SK-N-SH (cell line): ENCODE results near the gene CCDC187. TPM values are rescaled to one million over a fixed set of nuclear protein-coding genes. Genes with fewer than 3 reads are reported as not detected.
A peak's percentile ranks its signal among the peaks of the same experiment; 100 is the strongest.
"Not testable (repeated sequence)": the region's sequence is repeated elsewhere in the genome, so short reads cannot be mapped to it uniquely, and the experiment has no call there.

Experiments used
- CTCF ChIA-PET: fragments of 300-600, 350-600 bp; formaldehyde crosslinking; extraction: SDS; loops from one replicate; lab custom pipeline; 2021; lab: Yijun Ruan, JAX
- POLR2A ChIA-PET: fragments of 350-600 bp; sonication (Branson Sonifier 250); formaldehyde crosslinking; extraction: SDS; loops from one replicate; lab custom pipeline; 2020; ENCODE audit warnings: antibody characterized with exemption, inconsistent platforms; lab: Yijun Ruan, JAX
- DNase-seq: peaks from one replicate; pipeline ENCODE4 v3.0.0; 2012
- H2AFZ ChIP-seq: fragments of 200-600 bp; sonication (generic); 2 replicates; pipeline ENCODE4 v1.8.1; 2016; ENCODE audit warnings: antibody characterized with exemption, mild to moderate bottlenecking, low read depth
- H3F3A ChIP-seq: fragments of 200-600 bp; sonication (generic); replicated peaks from 2 replicates; pipeline ENCODE3; 2016; ENCODE audit warnings: antibody characterized with exemption, mild to moderate bottlenecking; ENCODE audit not compliant: insufficient read depth
- H3K27ac ChIP-seq, 2 experiments: fragments of 200-500 bp in 1 of 2; fragments of 200-600 bp in 1 of 2; sonication (Bioruptor generic) in 1 of 2; sonication (generic), shearing (Covaris generic) in 1 of 2; 2 replicates each; pipeline versions ENCODE4 v1.5.1 to v1.6.1; 2014 to 2016; ENCODE audit warnings: low read depth in 2 of 2, inconsistent platforms in 1 of 2, low read length in 1 of 2, mild to moderate bottlenecking in 1 of 2, mixed read lengths in 1 of 2
- H3K27me3 ChIP-seq: fragments of 200-600 bp; sonication (generic), shearing (Covaris generic); 2 replicates; pipeline ENCODE4 v1.6.1; 2016; ENCODE audit warnings: mixed run types; ENCODE audit not compliant: insufficient read depth
- H3K36me3 ChIP-seq, 2 experiments: fragments of 200-500 bp in 1 of 2; fragments of 200-600 bp in 1 of 2; sonication (Bioruptor generic) in 1 of 2; sonication (generic) in 1 of 2; replicated peaks in 1 of 2; 2 replicates each; pipeline versions ENCODE3 to v1.5.1; 2014 to 2016; ENCODE audit warnings: low read length in 1 of 2, mild to moderate bottlenecking in 1 of 2; ENCODE audit not compliant: insufficient read depth in 2 of 2, control insufficient read depth in 1 of 2
- H3K4me1 ChIP-seq, 2 experiments: fragments of 200-500 bp in 1 of 2; fragments of 200-600 bp in 1 of 2; sonication (Bioruptor generic) in 1 of 2; sonication (generic), shearing (Covaris generic) in 1 of 2; 2 replicates each; pipeline versions ENCODE4 v1.5.1 to v1.6.1; 2014 to 2016; ENCODE audit warnings: low read depth in 1 of 2, low read length in 1 of 2, mixed run types in 1 of 2; ENCODE audit not compliant: insufficient read depth in 2 of 2, control insufficient read depth in 1 of 2
- H3K4me2 ChIP-seq: fragments of 200-600 bp; sonication (generic), shearing (Covaris generic); 2 replicates; pipeline ENCODE4 v1.6.1; 2017; ENCODE audit warnings: mixed run types
- H3K4me3 ChIP-seq, 2 experiments: fragments of 200-500 bp in 1 of 2; fragments of 200-600 bp in 1 of 2; sonication (Bioruptor generic) in 1 of 2; sonication (generic), shearing (Covaris generic) in 1 of 2; 2 replicates each; pipeline versions ENCODE4 v1.5.1 to v1.8.1; 2014 to 2016; ENCODE audit warnings: low read depth in 2 of 2, inconsistent platforms in 1 of 2, low read length in 1 of 2, mild to moderate bottlenecking in 1 of 2, mixed read lengths in 1 of 2, moderate library complexity in 1 of 2
- H3K79me2 ChIP-seq: fragments of 200-600 bp; sonication (generic); 2 replicates; pipeline ENCODE4 v1.8.1; 2017; ENCODE audit warnings: mild to moderate bottlenecking; ENCODE audit not compliant: insufficient read depth
- H3K9ac ChIP-seq: fragments of 200-600 bp; sonication (generic); 2 replicates; pipeline ENCODE4 v1.6.1; 2017; ENCODE audit warnings: mixed run types
- H3K9me2 ChIP-seq: fragments of 200-600 bp; sonication (generic); 2 replicates; pipeline ENCODE4 v1.6.1; 2017; ENCODE audit warnings: mixed run types
- H3K9me3 ChIP-seq: fragments of 200-600 bp; sonication (generic); 2 replicates; pipeline ENCODE4 v1.6.1; 2017; ENCODE audit warnings: mixed run types, mild to moderate bottlenecking, moderate library complexity
- H4K20me1 ChIP-seq: fragments of 200-600 bp; sonication (generic); 2 replicates; pipeline ENCODE4 v1.6.1; 2017; ENCODE audit warnings: mild to moderate bottlenecking, mixed run types; ENCODE audit not compliant: insufficient read depth
- CTCF ChIP-seq: fragments of 200-600 bp; sonication (generic); IDR thresholded peaks from 2 replicates; pipeline ENCODE4 v1.6.1; 2017; ENCODE audit warnings: antibody characterized with exemption, mild to moderate bottlenecking, moderate library complexity
- FOSL2 ChIP-seq: IDR thresholded peaks from 2 replicates; pipeline ENCODE4 v1.4.0; 2012; ENCODE audit warnings: low read depth, mild to moderate bottlenecking, moderate library complexity, borderline replicate concordance
- JUND ChIP-seq: IDR thresholded peaks from 2 replicates; pipeline ENCODE4 v1.4.0; 2012
- MEF2A ChIP-seq: IDR thresholded peaks from 2 replicates; pipeline ENCODE4 v1.4.0; 2012; ENCODE audit warnings: low read depth, borderline replicate concordance
- MXI1 ChIP-seq: IDR thresholded peaks from 2 replicates; pipeline ENCODE4 v1.6.1; 2012; ENCODE audit warnings: mild to moderate bottlenecking, low read depth, low read length, improper control_type of control experiment
- NFIC ChIP-seq: IDR thresholded peaks from 2 replicates; pipeline ENCODE4 v1.4.0; 2012; ENCODE audit warnings: borderline replicate concordance
- PBX3 ChIP-seq: IDR thresholded peaks from 2 replicates; pipeline ENCODE4; 2012
- POLR2AphosphoS5 ChIP-seq: IDR thresholded peaks from 2 replicates; pipeline ENCODE4 v1.6.1; 2012; ENCODE audit warnings: low read depth, low read length
- RCOR1 ChIP-seq: fragments of 150-350 bp; IDR thresholded peaks from 2 replicates; pipeline ENCODE4 v1.6.1; 2017; ENCODE audit warnings: antibody characterized with exemption, low read length
- TAF1 ChIP-seq: IDR thresholded peaks from 2 replicates; pipeline ENCODE4 v1.6.1; 2012; ENCODE audit warnings: low read depth, mild to moderate bottlenecking, low read length, moderate library complexity, borderline replicate concordance
- USF2 ChIP-seq: fragments of 150-350 bp; IDR thresholded peaks from 2 replicates; pipeline ENCODE4 v1.6.1; 2017; ENCODE audit warnings: antibody characterized with exemption, low read length, low read depth, borderline replicate concordance
- YY1 ChIP-seq: IDR thresholded peaks from 2 replicates; pipeline ENCODE4 v1.4.0; 2012; ENCODE audit warnings: low read depth, mild to moderate bottlenecking
- WGBS: methylation state at CpG from one replicate; pipeline ENCODE4 v1.1.6; 2017; ENCODE audit warnings: low lambda C conversion rate; 5-methylcytosine and 5-hydroxymethylcytosine counted together
- polyA plus RNA-seq, 3 experiments: library from polyadenylated mRNA; depleted of rRNA; stranded (reverse); fragments of >200 nt; gene quantifications; 2 replicates each; pipeline ENCODE4 v1.2.3, GENCODE V29; 2012

CCDC187 gene
- polyA plus RNA-seq, 1 of the 3 experiments (the other 2 are of a cell fraction), result not detected

GRCh38 chr9:136352682-136353081, 48.8 kb upstream of the CCDC187 start:
- Histone ChIP-seq H3K9me3 (no peaks in the 10 kb centered on the region), H3K9me2 (no peaks in the 10 kb centered on the region), H4K20me1 (no peaks in the 10 kb centered on the region), H2AFZ (no peak overlapping the region), H3K27ac (peak overlapping the region in 1 of 2 experiments; percentile 49; a peak in 2 of 4 replicates), H3F3A (no peaks in the 10 kb centered on the region), H3K79me2 (no peaks in the 10 kb centered on the region), H3K27me3 (no peaks in the 10 kb centered on the region), H3K4me2 (peak overlapping the region; percentile 75), H3K4me1 (peaks cover 0 to 55% of the 10 kb centered on the region in 2 experiments; a peak in 1 of 4 replicates), H3K4me3 (peak overlapping the region; percentile 29 to 49)
- POLR2A ChIA-PET, result no interaction called here
- WGBS, result 90% methylated on average over 4 of the region's 16 CpGs
- TF ChIP-seq POLR2AphosphoS5 (no peak), USF2 (no peak), MXI1 (no peak), RCOR1 (no peak), JUND (no peak), YY1 (no peak), NFIC (no peak), PBX3 (no peak), FOSL2 (no peak), MEF2A (no peak), CTCF (no peak), TAF1 (no peak)
- TF ChIP-seq, all 33 proteins: peak for 0
- no peak for DNase-seq
- Histone ChIP-seq H3K36me3 (peaks cover 0 to 13% of the 10 kb centered on the region in 2 experiments), H3K9ac (peak overlapping the region; percentile 54; the same call in 1 of the 2 replicates)
- CTCF ChIA-PET, result interaction anchor here (4.1 kb wide), 1 partner anchor 11 kb away, joined by 23 read pairs; the partner anchor contains the start of gene DNLZ

- peaks cover 0 to 11% of the 10 kb centered on the region in 2 experiments for H3K36me3 ChIP-seq
- H3K79me2 ChIP-seq, H4K20me1 ChIP-seq, H3K9me2 ChIP-seq, H3K27me3 ChIP-seq, H3K9me3 ChIP-seq, H2AFZ ChIP-seq, H3F3A ChIP-seq: not testable (repeated sequence)
- WGBS, result no CpG with 5 or more reads among the region's 24 CpGs
- H3K4me1 ChIP-seq, result peaks cover 0 to 63% of the 10 kb centered on the region in 2 experiments; a peak in 1 of 4 replicates
- peak overlapping the region; percentile 46; the same call in 1 of the 2 replicates for H3K9ac ChIP-seq
- peak overlapping the region; percentile 75 for H3K4me2 ChIP-seq
- DNase-seq, result peak; percentile 69
- peak overlapping the region; percentile 35 to 49 for H3K4me3 ChIP-seq
- H3K27ac ChIP-seq, result peak overlapping the region in 1 of 2 experiments; percentile 16; a peak in 2 of 4 replicates
- POLR2A ChIA-PET, result interaction anchor here (1.1 kb wide), 1 partner anchor 10 kb away, joined by 3 read pairs; no protein-coding TSS in a partner anchor
- TF ChIP-seq MXI1, result 0 out of 2 replicates have a peak, but pooled peaks have one; percentile 25
- CTCF ChIA-PET, result interaction anchor here (4.1 kb wide), 1 partner anchor 12 kb away, joined by 23 read pairs; the partner anchor contains the start of gene DNLZ
These were observed 48.0 kb upstream of the CCDC187 start for GRCh38 chr9:136351868-136352267.
